Inflammatory macrophage treated with lipopolysaccharide for 4 hours (primary cell): ENCODE results near the gene COL6A5.

ENCODE experiments used
- DNase-seq: peaks from one replicate; pipeline ENCODE4 v3.0.0-alpha.2; 2020

Gene COL6A5

DNA sequence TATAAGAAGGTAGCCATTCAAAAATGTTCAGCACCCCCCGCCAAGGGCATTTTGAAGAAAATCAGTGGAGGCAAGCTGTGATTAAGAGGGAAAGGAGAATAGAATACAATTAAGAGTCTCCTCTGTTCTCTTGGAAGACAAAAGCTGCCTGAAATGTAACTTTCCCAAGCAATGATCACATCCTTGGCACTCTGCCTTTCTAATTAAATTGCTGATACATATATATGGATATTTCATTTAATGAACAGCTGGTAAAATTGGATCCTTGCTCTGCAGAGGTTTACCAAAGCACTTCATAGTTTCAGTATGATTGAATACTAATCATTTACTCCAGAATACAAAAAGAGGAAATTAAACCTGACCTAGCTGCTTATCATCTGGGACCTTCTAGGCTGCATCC is 182.0 kb downstream of the COL6A5 start:
- DNase-seq, result no peak

DNA sequence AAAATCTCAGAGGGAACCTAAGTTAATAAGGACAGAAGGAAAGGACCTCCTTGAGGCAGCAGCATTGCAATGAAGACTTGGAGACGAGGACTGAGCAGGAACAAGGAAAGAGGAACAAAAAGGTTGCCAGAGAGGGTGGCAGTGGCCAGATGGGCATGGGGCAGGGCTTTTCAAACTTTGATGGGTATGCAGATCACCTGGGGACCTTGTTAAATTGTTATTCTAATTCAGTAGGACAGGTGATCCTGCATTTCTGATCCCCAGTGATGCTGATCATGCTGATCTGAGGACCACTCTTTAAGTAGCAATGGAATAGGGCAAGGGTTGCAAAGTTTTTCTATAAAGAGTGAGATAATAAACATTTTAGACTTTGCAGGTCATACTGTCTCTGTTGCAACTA is 182.6 kb downstream of the COL6A5 start:
- no peak for DNase-seq

DNA sequence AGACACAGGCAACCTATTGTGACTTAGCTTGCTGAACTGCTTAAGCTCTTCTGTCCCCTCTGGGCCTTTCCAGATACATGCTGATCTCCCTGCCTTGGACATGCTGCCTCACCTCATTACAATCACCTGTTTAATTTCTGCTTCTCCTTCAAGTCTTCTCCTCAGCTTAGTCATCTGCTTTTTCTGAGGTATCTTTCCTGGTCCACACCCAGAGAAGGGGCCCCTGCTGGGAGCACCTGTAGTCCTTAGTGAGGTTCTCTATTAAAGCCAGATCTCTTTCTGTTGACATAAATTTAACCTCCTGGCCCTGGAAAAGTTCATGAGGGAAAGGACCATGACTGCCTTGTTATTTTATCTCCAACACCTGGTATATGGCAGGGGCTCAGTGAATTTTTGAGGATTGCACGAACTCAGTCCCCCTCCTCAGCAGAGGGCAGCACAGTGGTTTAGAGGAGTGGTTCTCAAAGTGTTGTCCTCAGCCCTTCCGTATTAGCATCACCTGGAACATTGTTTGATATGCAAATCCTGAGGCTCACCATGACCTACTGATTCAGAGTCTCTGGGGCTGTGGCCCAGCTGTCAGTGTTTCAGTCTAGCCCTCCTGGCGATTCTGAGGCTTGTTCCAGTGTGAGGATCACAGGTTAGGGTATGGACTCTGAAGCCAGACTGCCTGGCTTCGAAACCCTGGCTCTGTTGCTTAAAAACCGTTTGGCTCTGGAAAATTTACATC is 184.2 kb downstream of the COL6A5 start:
- DNase-seq, result no peak

DNA sequence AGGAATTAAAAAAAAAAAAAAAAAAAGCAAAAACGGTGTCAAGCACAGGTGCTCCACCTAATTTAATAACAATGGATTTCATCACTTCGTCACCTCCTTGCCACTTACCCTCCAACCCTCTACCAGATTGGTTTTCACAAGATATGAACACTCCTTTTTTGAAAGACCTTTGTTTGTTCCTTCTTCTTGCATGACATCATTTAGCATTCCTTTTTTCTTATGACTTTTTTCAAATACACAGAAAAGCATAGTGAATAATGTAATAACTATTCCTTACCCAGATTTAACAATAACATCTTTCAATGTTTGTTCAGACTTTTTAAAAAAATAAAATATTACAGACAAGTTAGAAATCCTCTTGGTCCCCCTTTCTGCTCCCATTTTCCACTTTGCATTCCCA is 187.8 kb downstream of the COL6A5 start:
- no peak for DNase-seq
